ENCODE data around the gene LIPF. TPM values are rescaled to one million over a fixed set of nuclear protein-coding genes. Genes with fewer than 3 reads are reported as not detected.

The LIPF gene
- total and polyA plus RNA-seq, 2 donors from 2014 or later, result not detected

- Histone ChIP-seq H3K9me3 (ENCODE audit: control insufficient read depth in 2 of 3, insufficient read depth in 1 of 3, low read length in 3 of 3) (no peaks in the 10 kb centered on the region), H3K4me1 (ENCODE audit: control insufficient read depth in 2 of 3, insufficient read depth in 2 of 3, low read depth in 1 of 3, low read length in 3 of 3) (no peaks in the 10 kb centered on the region), H3K27ac (ENCODE audit: low read depth in 2 of 2, low read length in 2 of 2) (no peak overlapping the region), H3K9ac (ENCODE audit: low read length in 3 of 3) (no peak overlapping the region), H3K27me3 (ENCODE audit: control insufficient read depth, insufficient read depth, low read length) (no peaks in the 10 kb centered on the region), H3K36me3 (ENCODE audit: control insufficient read depth in 2 of 3, insufficient read depth in 3 of 3, low read length in 3 of 3) (no peaks in the 10 kb centered on the region), H3K4me3 (ENCODE audit: low read length in 3 of 3) (no peak overlapping the region)
- no peak for TF ChIP-seq CTCF (IDR thresholded peaks at IDR 0.05; ENCODE audit: borderline replicate concordance, extremely low read depth, insufficient read depth)
- DNase-seq (no peak), FAIRE-seq (no peak)
- intact Hi-C loops (cut with DNase I), result no loop called here
Observed at GRCh38 chr10:88725798-88726197, 61.6 kb downstream of the LIPF start.

GRCh38 chr10:88728107-88728763 is 64.0 kb downstream of the LIPF start:
- no peak for FAIRE-seq
- intact Hi-C loops (cut with DNase I), result no loop called here
- Histone ChIP-seq H3K27me3 (ENCODE audit: control insufficient read depth, insufficient read depth, low read length) (no peaks in the 10 kb centered on the region), H3K36me3 (ENCODE audit: control insufficient read depth in 2 of 3, insufficient read depth in 3 of 3, low read length in 3 of 3) (no peaks in the 10 kb centered on the region), H3K4me1 (ENCODE audit: control insufficient read depth in 2 of 3, insufficient read depth in 2 of 3, low read depth in 1 of 3, low read length in 3 of 3) (no peaks in the 10 kb centered on the region), H3K4me3 (ENCODE audit: low read length in 3 of 3) (no peak overlapping the region), H3K9me3 (ENCODE audit: control insufficient read depth in 2 of 3, insufficient read depth in 1 of 3, low read length in 3 of 3) (no peaks in the 10 kb centered on the region), H3K27ac (ENCODE audit: low read depth in 2 of 2, low read length in 2 of 2) (no peak overlapping the region), H3K9ac (ENCODE audit: low read length in 3 of 3) (no peak overlapping the region)
- no peak for TF ChIP-seq CTCF (IDR thresholded peaks at IDR 0.05; ENCODE audit: borderline replicate concordance, extremely low read depth, insufficient read depth)
- peak in 1 of 5 donors; percentile 52 for DNase-seq

Other genes starting within 250 kb of the LIPF start
- gene RNLS, start 81.1 kb upstream of the LIPF start, total RNA-seq, result 21.1 TPM
- gene RNLS, start 81.1 kb upstream of the LIPF start, polyA plus RNA-seq (ENCODE audit: insufficient read depth, low read depth, low replicate concordance), result 19.5 TPM
- gene LIPJ, start 77.7 kb upstream of the LIPF start, total RNA-seq, result not detected
- gene LIPJ, start 77.7 kb upstream of the LIPF start, polyA plus RNA-seq (ENCODE audit: insufficient read depth, low read depth, low replicate concordance), result not detected
- gene LIPK, start 41.8 kb downstream of the LIPF start, total RNA-seq, result not detected
- gene LIPK, start 41.8 kb downstream of the LIPF start, polyA plus RNA-seq (ENCODE audit: insufficient read depth, low read depth, low replicate concordance), result not detected
- gene LIPN, start 95.6 kb downstream of the LIPF start, total RNA-seq, result 0.41 TPM
- gene LIPN, start 95.6 kb downstream of the LIPF start, polyA plus RNA-seq (ENCODE audit: insufficient read depth, low read depth, low replicate concordance), result not detected
- gene LIPM, start 138.3 kb downstream of the LIPF start, total RNA-seq, result not detected
- not detected for gene LIPM, start 138.3 kb downstream of the LIPF start, polyA plus RNA-seq (ENCODE audit: insufficient read depth, low read depth, low replicate concordance)
- gene ANKRD22, start 187.4 kb downstream of the LIPF start, total RNA-seq, result 3.6 TPM
- gene ANKRD22, start 187.4 kb downstream of the LIPF start, polyA plus RNA-seq (ENCODE audit: insufficient read depth, low read depth, low replicate concordance), result 6.5 TPM
- gene STAMBPL1, start 215.8 kb downstream of the LIPF start, total RNA-seq, result 6.9 TPM
- gene STAMBPL1, start 215.8 kb downstream of the LIPF start, polyA plus RNA-seq (ENCODE audit: insufficient read depth, low read depth, low replicate concordance), result 3.0 TPM

Measured in kidney (tissue), 14 donors.